HepG2 (cell line): ENCODE data around the gene ADCY1. TPM values are rescaled to one million over a fixed set of nuclear protein-coding genes. Genes with fewer than 3 reads are reported as not detected.

Experiments
- GABPA ChIP-seq, 2 experiments: IDR thresholded peaks; 2 replicates each; pipeline ENCODE4 v1.6.1; 2011 to 2016; ENCODE audit warnings: low read depth in 2 of 2, low read length in 1 of 2, missing biosample characterization in 1 of 2, missing genetic modification characterization in 1 of 2
- PAXIP1 ChIP-seq: sonication (generic); formaldehyde crosslinking; conservative IDR thresholded peaks from 2 replicates; pipeline ENCODE4 v1.4.0; 2020; ENCODE audit warnings: mild to moderate bottlenecking, missing genetic modification reagents, moderate library complexity
- PCBP1 ChIP-seq: fragments of 200-400 bp; formaldehyde crosslinking; IDR thresholded peaks from 2 replicates; pipeline ENCODE4 v1.6.1; 2017; ENCODE audit warnings: mild to moderate bottlenecking, low read depth, low read length, borderline replicate concordance
- PITX1 ChIP-seq: sonication (generic); formaldehyde crosslinking; IDR thresholded peaks from 2 replicates; pipeline ENCODE4 v1.5.1; 2020; ENCODE audit warnings: mild to moderate bottlenecking, missing genetic modification reagents
- RBAK ChIP-seq: sonication (generic); formaldehyde crosslinking; IDR thresholded peaks from 2 replicates; pipeline ENCODE4 v1.5.1; 2020; ENCODE audit warnings: mild to moderate bottlenecking, missing genetic modification reagents
- RORA ChIP-seq: sonication (generic); formaldehyde crosslinking; IDR thresholded peaks from 2 replicates; pipeline ENCODE4 v1.5.0; 2020; ENCODE audit warnings: mild to moderate bottlenecking, missing genetic modification reagents, moderate library complexity
- TFDP2 ChIP-seq: sonication (generic); formaldehyde crosslinking; IDR thresholded peaks from 2 replicates; pipeline ENCODE4 v1.4.0; 2020; ENCODE audit warnings: missing genetic modification reagents
- ZNF143 ChIP-seq: sonication (generic); formaldehyde crosslinking; IDR thresholded peaks from 2 replicates; pipeline ENCODE4 v1.4.0; 2020; ENCODE audit warnings: missing genetic modification reagents
- ZNF275 ChIP-seq: sonication (generic); formaldehyde crosslinking; IDR thresholded peaks from 2 replicates; pipeline ENCODE4 v1.8.0; 2022; ENCODE audit warnings: missing genetic modification reagents, mild to moderate bottlenecking, inconsistent platforms, borderline replicate concordance
- ZNF446 ChIP-seq: sonication (generic); formaldehyde crosslinking; IDR thresholded peaks from 2 replicates; pipeline ENCODE4 v1.5.0; 2020; ENCODE audit warnings: mild to moderate bottlenecking, missing genetic modification reagents
- polyA plus RNA-seq, 8 experiments: library from polyadenylated mRNA; depleted of rRNA in 3 of 8; stranded (reverse) in 7 of 8; unstranded in 1 of 8; fragments of >200 nt; fragmentation: Illumina TruSeq in 4 of 8; extraction: Trizol in 4 of 8; gene quantifications; 2 replicates each; pipeline versions ENCODE4 v1.2.1 to v1.2.3, GENCODE V29; 2011 to 2016; ENCODE audit warnings: low read depth in 4 of 8, missing spikeins in 1 of 8, mixed read lengths in 1 of 8; ENCODE audit not compliant: insufficient read depth in 1 of 8
- total RNA-seq, 5 experiments: library from RNA; depleted of rRNA; stranded (reverse); fragments of >200 nt; fragmentation: Illumina TruSeq; extraction: Trizol; gene quantifications; 2 replicates each; pipeline ENCODE4 v1.2.3, GENCODE V29; 2016; ENCODE audit warnings: low read depth in 1 of 5

ADCY1 gene
- total and polyA plus RNA-seq, 2 of the 13 experiments (the other 11 are each of a cell fraction or from before 2014, with no cell fraction given), result 0.80 to 1.2 TPM

GRCh38 chr7:45642044-45642443 is 67.9 kb downstream of the ADCY1 start (continued):
- TF ChIP-seq ZNF275 (CRISPR knock-in tag) (no peak), ZNF143 (no peak), PAXIP1 (CRISPR knock-in tag) (no peak), GABPA (IDR thresholded peaks at IDR 0.05; ENCODE audit: low read depth, low read length) (no peak), GABPA (CRISPR knock-in tag; IDR thresholded peaks at IDR 0.05; ENCODE audit: low read depth) (no peak), RBAK (CRISPR knock-in tag) (no peak), RORA (CRISPR knock-in tag) (no peak), PCBP1 (no peak), ZNF446 (no peak), PITX1 (CRISPR knock-in tag) (no peak), TFDP2 (CRISPR knock-in tag) (no peak)
